ENCODE results near the gene FAIM. TPM values are rescaled to one million over a fixed set of nuclear protein-coding genes. Genes with fewer than 3 reads are reported as not detected.

FAIM gene
- total RNA-seq, 1 experiment from 2014 or later = 29.2 TPM

GRCh38 chr3:138642927-138643253 is 34.3 kb downstream of the FAIM start:
- Histone ChIP-seq H3K9me3 (ENCODE audit: low read length) (no peaks in the 10 kb centered on the region), H3K4me2 (ENCODE audit: low read length) (no peak overlapping the region), H3F3A (ENCODE audit: low read length, unreplicated experiment) (no peaks in the 10 kb centered on the region), H3K79me2 (ENCODE audit: low read length) (no peaks in the 10 kb centered on the region), H4K20me1 (ENCODE audit: low read length) (no peaks in the 10 kb centered on the region), H3K36me3 (ENCODE audit: low read depth, low read length) (no peaks in the 10 kb centered on the region), H3K27me3 (ENCODE audit: low read length) (no peaks in the 10 kb centered on the region), H3K4me1 (ENCODE audit: insufficient read depth, low read length) (no peaks in the 10 kb centered on the region), H3K9ac (ENCODE audit: low read length) (no peak overlapping the region), H3K9me2 (replicated peaks; ENCODE audit: low read length) (no peaks in the 10 kb centered on the region), H3K27ac (ENCODE audit: low read length) (no peak overlapping the region), H3K4me3 (ENCODE audit: low read length) (no peak overlapping the region), H2AFZ (ENCODE audit: low read length) (no peak overlapping the region)
- CTCF ChIA-PET = no interaction called here
- DNase-seq (no peak), ATAC-seq (no peak)
- TF ChIP-seq CTCF (conservative IDR thresholded peaks at IDR 0.05; ENCODE audit: low read depth, low read length) (no peak), EZH2 (IDR thresholded peaks at IDR 0.05; ENCODE audit: low read length, unreplicated experiment) (no peak), EZH2phosphoT487 (IDR thresholded peaks at IDR 0.05; ENCODE audit: borderline replicate concordance, low read length) (no peak)
- BruUV-seq (replicated peaks) = no TSS peak
- intact Hi-C loops (cut with micrococcal nuclease) = no loop called here
- POLR2A ChIA-PET (ENCODE audit: unreplicated experiment) = no interaction called here

GRCh38 chr3:138646008-138646407 is 37.4 kb downstream of the FAIM start:
- DNase-seq (no peak), ATAC-seq (no peak)
- Histone ChIP-seq H3K9me3 (ENCODE audit: low read length) (no peaks in the 10 kb centered on the region), H3K4me3 (ENCODE audit: low read length) (no peak overlapping the region), H3K36me3 (ENCODE audit: low read depth, low read length) (peaks cover 13% of the 10 kb centered on the region), H3K4me2 (ENCODE audit: low read length) (no peak overlapping the region), H3K27me3 (ENCODE audit: low read length) (no peaks in the 10 kb centered on the region), H4K20me1 (ENCODE audit: low read length) (no peaks in the 10 kb centered on the region), H3K9me2 (replicated peaks; ENCODE audit: low read length) (no peaks in the 10 kb centered on the region), H2AFZ (ENCODE audit: low read length) (no peak overlapping the region), H3K27ac (ENCODE audit: low read length) (no peak overlapping the region), H3K79me2 (ENCODE audit: low read length) (no peaks in the 10 kb centered on the region), H3K4me1 (ENCODE audit: insufficient read depth, low read length) (no peaks in the 10 kb centered on the region), H3K9ac (ENCODE audit: low read length) (no peak overlapping the region), H3F3A (ENCODE audit: low read length, unreplicated experiment) (no peaks in the 10 kb centered on the region)
- intact Hi-C loops (cut with micrococcal nuclease) = no loop called here
- ChIA-PET CTCF (no interaction called here), POLR2A (ENCODE audit: unreplicated experiment) (no interaction called here)
- no peak for TF ChIP-seq EZH2 (IDR thresholded peaks at IDR 0.05; ENCODE audit: low read length, unreplicated experiment)
- TF ChIP-seq EZH2phosphoT487 (IDR thresholded peaks at IDR 0.05; ENCODE audit: borderline replicate concordance, low read length) = no peak
- TF ChIP-seq CTCF (conservative IDR thresholded peaks at IDR 0.05; ENCODE audit: low read depth, low read length) = no peak
- no TSS peak for BruUV-seq (replicated peaks)

- ChIA-PET POLR2A (ENCODE audit: unreplicated experiment) (no interaction called here), CTCF (no interaction called here)
- DNase-seq (no peak), ATAC-seq (no peak)
- Histone ChIP-seq H3K9me3 (ENCODE audit: low read length) (no peaks in the 10 kb centered on the region), H3F3A (ENCODE audit: low read length, unreplicated experiment) (no peaks in the 10 kb centered on the region), H3K9ac (ENCODE audit: low read length) (no peak overlapping the region), H3K4me1 (ENCODE audit: insufficient read depth, low read length) (no peaks in the 10 kb centered on the region), H3K79me2 (ENCODE audit: low read length) (no peaks in the 10 kb centered on the region), H3K27me3 (ENCODE audit: low read length) (no peaks in the 10 kb centered on the region), H3K27ac (ENCODE audit: low read length) (no peak overlapping the region), H2AFZ (ENCODE audit: low read length) (no peak overlapping the region), H4K20me1 (ENCODE audit: low read length) (no peaks in the 10 kb centered on the region), H3K9me2 (replicated peaks; ENCODE audit: low read length) (no peaks in the 10 kb centered on the region), H3K36me3 (ENCODE audit: low read depth, low read length) (peaks cover 13% of the 10 kb centered on the region), H3K4me3 (ENCODE audit: low read length) (no peak overlapping the region), H3K4me2 (ENCODE audit: low read length) (no peak overlapping the region)
- BruUV-seq (replicated peaks) = no TSS peak
- no peak for TF ChIP-seq EZH2 (IDR thresholded peaks at IDR 0.05; ENCODE audit: low read length, unreplicated experiment)
- TF ChIP-seq EZH2phosphoT487 (IDR thresholded peaks at IDR 0.05; ENCODE audit: borderline replicate concordance, low read length) = no peak
- TF ChIP-seq CTCF (conservative IDR thresholded peaks at IDR 0.05; ENCODE audit: low read depth, low read length) = no peak
- intact Hi-C loops (cut with micrococcal nuclease) = no loop called here
Observed at GRCh38 chr3:138646513-138646912, 37.9 kb downstream of the FAIM start.
